Breast epithelium (tissue), 3 donors: ENCODE data around the gene UNC5B.

Experiments used
- POLR2A ChIP-seq: fragments of 450-650 bp; IDR thresholded peaks from one replicate; pipeline ENCODE4 v1.6.1; 2016; ENCODE audit warnings: antibody characterized with exemption, mild to moderate bottlenecking, moderate library complexity
- POLR2AphosphoS5 ChIP-seq, 3 donors: sonication (generic); formaldehyde crosslinking; IDR thresholded peaks; one replicate each; pipeline ENCODE4 v1.6.1; 2017; ENCODE audit warnings: antibody characterized with exemption in 3 of 3
- TF ChIP-seq, protein P1 (sequence below), 3 donors: fragments of 450-650 bp; IDR thresholded peaks; one replicate each; pipeline ENCODE4 v1.5.1; 2016 to 2017; ENCODE audit warnings: antibody characterized with exemption in 3 of 3, mild to moderate bottlenecking in 3 of 3, moderate library complexity in 3 of 3

GRCh38 chr10:71344993-71345480 is 132.7 kb downstream of the UNC5B start:
- TF ChIP-seq, protein P1, sequence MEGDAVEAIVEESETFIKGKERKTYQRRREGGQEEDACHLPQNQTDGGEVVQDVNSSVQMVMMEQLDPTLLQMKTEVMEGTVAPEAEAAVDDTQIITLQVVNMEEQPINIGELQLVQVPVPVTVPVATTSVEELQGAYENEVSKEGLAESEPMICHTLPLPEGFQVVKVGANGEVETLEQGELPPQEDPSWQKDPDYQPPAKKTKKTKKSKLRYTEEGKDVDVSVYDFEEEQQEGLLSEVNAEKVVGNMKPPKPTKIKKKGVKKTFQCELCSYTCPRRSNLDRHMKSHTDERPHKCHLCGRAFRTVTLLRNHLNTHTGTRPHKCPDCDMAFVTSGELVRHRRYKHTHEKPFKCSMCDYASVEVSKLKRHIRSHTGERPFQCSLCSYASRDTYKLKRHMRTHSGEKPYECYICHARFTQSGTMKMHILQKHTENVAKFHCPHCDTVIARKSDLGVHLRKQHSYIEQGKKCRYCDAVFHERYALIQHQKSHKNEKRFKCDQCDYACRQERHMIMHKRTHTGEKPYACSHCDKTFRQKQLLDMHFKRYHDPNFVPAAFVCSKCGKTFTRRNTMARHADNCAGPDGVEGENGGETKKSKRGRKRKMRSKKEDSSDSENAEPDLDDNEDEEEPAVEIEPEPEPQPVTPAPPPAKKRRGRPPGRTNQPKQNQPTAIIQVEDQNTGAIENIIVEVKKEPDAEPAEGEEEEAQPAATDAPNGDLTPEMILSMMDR (IDR thresholded peaks at IDR 0.05), result no peak
- TF ChIP-seq POLR2A, result no peak
- TF ChIP-seq POLR2AphosphoS5 (IDR thresholded peaks at IDR 0.05), result no peak
